GM23338 (cell line): ENCODE measurements around the gene ECE1.

Experiments
- CTCF ChIP-seq, 2 experiments: fragments of 200-600 bp in 1 of 2; sonication (generic) in 1 of 2; conservative IDR thresholded peaks; 2 replicates each; pipeline versions ENCODE4 v1.5.1 to v1.6.1; 2016 to 2017; ENCODE audit warnings: antibody characterized with exemption in 2 of 2, low read depth in 2 of 2, mild to moderate bottlenecking in 2 of 2, moderate library complexity in 1 of 2
- EZH2phosphoT487 ChIP-seq: fragments of 200-600 bp; sonication (generic); IDR thresholded peaks from one replicate; pipeline ENCODE4 v1.8.1; 2018; ENCODE audit warnings: antibody characterized with exemption; ENCODE audit not compliant: unreplicated experiment
- NANOG ChIP-seq: IDR thresholded peaks from 2 replicates; pipeline ENCODE4 v1.6.1; 2016; ENCODE audit warnings: antibody characterized with exemption, borderline replicate concordance
- POLR2AphosphoS5 ChIP-seq: IDR thresholded peaks from 2 replicates; pipeline ENCODE4 v1.6.1; 2016; ENCODE audit warnings: antibody characterized with exemption, low read depth
- STAT1 ChIP-seq: IDR thresholded peaks from one replicate; pipeline ENCODE4 v1.6.1; 2016; ENCODE audit warnings: antibody characterized with exemption; ENCODE audit not compliant: unreplicated experiment
- ZNF331 ChIP-seq: fragments of 250-450 bp; sonication (Bioruptor Pico); IDR thresholded peaks from 2 replicates; pipeline ENCODE4 v1.5.0; 2020; ENCODE audit warnings: low read depth, mild to moderate bottlenecking, moderate library complexity

GRCh38 chr1:21220815-21221214, 69.4 kb downstream of the ECE1 start:
- no peak for TF ChIP-seq CTCF (conservative IDR thresholded peaks at IDR 0.05; ENCODE audit: low read depth in 2 of 2)
- TF ChIP-seq STAT1: no peak
- no peak for TF ChIP-seq POLR2AphosphoS5
- no peak for TF ChIP-seq NANOG
- TF ChIP-seq EZH2phosphoT487: no peak
- no peak for TF ChIP-seq ZNF331 (CRISPR knock-in tag)
